ENCODE data around the gene CCDC158. TPM values are rescaled to one million over a fixed set of nuclear protein-coding genes. Genes with fewer than 3 reads are reported as not detected.

CCDC158 gene
- total RNA-seq, 2 experiments from 2014 or later: not detected

DNA sequence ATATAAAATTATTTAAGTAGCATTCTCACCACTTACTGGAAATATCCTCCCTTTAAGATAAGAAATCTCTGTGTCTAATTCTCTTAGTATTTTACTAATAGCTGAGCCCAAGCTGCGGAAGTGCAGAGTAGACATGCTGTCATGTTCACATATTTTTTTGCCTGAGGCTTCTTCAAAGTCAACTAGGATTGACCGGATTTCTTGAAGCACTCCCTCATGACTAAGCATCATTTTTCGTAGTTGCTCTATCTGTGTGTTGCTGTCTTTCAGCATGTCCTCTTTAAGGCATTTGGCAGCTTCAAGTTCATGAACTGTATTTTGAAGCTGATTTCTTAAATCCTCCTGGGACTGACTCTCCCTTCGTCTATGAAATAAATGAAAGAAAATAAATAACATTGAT is 36.9 kb downstream of the CCDC158 start:
- Histone ChIP-seq H3K9me2 (ENCODE audit: insufficient read depth, low read length) (no peaks in the 10 kb centered on the region), H3K4me2 (ENCODE audit: low read length) (no peak overlapping the region), H3K36me3 (ENCODE audit: insufficient read depth, low read length) (no peaks in the 10 kb centered on the region), H4K20me1 (ENCODE audit: insufficient read depth, low read length) (no peaks in the 10 kb centered on the region), H3K79me2 (ENCODE audit: insufficient read depth, low read depth, low read length) (no peaks in the 10 kb centered on the region), H3K4me3 (ENCODE audit: low read depth, low read length, poor library complexity, severe bottlenecking) (no peak overlapping the region), H3K4me1 (ENCODE audit: insufficient read depth, low read length, poor library complexity, severe bottlenecking) (no peaks in the 10 kb centered on the region), H2AFZ (ENCODE audit: low read length) (no peak overlapping the region), H3K9me3 (ENCODE audit: low read length) (no peaks in the 10 kb centered on the region), H3K27ac (ENCODE audit: low read depth, low read length, poor library complexity, severe bottlenecking) (no peak overlapping the region)
- ChIA-PET POLR2A (no interaction called here), CTCF (ENCODE audit: unreplicated experiment) (no interaction called here)
- intact Hi-C loops (cut with micrococcal nuclease; ENCODE audit: unreplicated experiment): no loop called here
- TF ChIP-seq EZH2phosphoT487 (IDR thresholded peaks at IDR 0.05; ENCODE audit: borderline replicate concordance, low read depth, low read length): no peak
- no TSS peak for BruUV-seq (replicated peaks)
- DNase-seq (ENCODE audit: low spot score): no peak

DNA sequence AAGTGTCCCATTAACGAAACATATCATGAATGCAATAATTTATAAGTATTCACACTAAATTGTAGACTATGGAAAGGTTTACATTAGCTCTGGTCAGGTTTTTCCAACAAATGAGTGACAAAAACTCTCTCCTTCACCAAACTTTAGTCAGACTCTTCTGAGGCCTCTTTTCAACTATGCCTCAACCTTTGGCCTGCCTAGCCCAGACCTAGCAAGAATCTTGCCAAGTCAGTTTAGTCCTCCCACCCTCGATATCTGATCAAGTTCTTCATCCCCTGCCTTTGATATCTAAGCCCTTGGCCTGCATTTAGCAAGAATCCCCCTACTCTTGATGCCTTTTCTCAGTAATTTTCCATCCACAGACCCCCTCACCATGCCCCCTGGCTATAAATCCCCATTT is 37.9 kb downstream of the CCDC158 start:
- intact Hi-C loops (cut with micrococcal nuclease; ENCODE audit: unreplicated experiment): no loop called here
- no peak overlapping the region for H3K4me2 ChIP-seq (ENCODE audit: low read length)
- no peak overlapping the region for H3K27ac ChIP-seq (ENCODE audit: low read depth, low read length, poor library complexity, severe bottlenecking)
- no peaks in the 10 kb centered on the region for H3K36me3 ChIP-seq (ENCODE audit: insufficient read depth, low read length)
- H3K4me3 ChIP-seq (ENCODE audit: low read depth, low read length, poor library complexity, severe bottlenecking): no peak overlapping the region
- no TSS peak for BruUV-seq (replicated peaks)
- DNase-seq (ENCODE audit: low spot score): no peak
- no peak overlapping the region for H2AFZ ChIP-seq (ENCODE audit: low read length)
- no peaks in the 10 kb centered on the region for H3K4me1 ChIP-seq (ENCODE audit: insufficient read depth, low read length, poor library complexity, severe bottlenecking)
- H3K9me2 ChIP-seq (ENCODE audit: insufficient read depth, low read length): no peaks in the 10 kb centered on the region
- no peaks in the 10 kb centered on the region for H3K79me2 ChIP-seq (ENCODE audit: insufficient read depth, low read depth, low read length)
- H3K9me3 ChIP-seq (ENCODE audit: low read length): no peaks in the 10 kb centered on the region
- ChIA-PET POLR2A (no interaction called here), CTCF (ENCODE audit: unreplicated experiment) (no interaction called here)
- TF ChIP-seq, protein P1, sequence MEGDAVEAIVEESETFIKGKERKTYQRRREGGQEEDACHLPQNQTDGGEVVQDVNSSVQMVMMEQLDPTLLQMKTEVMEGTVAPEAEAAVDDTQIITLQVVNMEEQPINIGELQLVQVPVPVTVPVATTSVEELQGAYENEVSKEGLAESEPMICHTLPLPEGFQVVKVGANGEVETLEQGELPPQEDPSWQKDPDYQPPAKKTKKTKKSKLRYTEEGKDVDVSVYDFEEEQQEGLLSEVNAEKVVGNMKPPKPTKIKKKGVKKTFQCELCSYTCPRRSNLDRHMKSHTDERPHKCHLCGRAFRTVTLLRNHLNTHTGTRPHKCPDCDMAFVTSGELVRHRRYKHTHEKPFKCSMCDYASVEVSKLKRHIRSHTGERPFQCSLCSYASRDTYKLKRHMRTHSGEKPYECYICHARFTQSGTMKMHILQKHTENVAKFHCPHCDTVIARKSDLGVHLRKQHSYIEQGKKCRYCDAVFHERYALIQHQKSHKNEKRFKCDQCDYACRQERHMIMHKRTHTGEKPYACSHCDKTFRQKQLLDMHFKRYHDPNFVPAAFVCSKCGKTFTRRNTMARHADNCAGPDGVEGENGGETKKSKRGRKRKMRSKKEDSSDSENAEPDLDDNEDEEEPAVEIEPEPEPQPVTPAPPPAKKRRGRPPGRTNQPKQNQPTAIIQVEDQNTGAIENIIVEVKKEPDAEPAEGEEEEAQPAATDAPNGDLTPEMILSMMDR (conservative IDR thresholded peaks at IDR 0.05; ENCODE audit: low read length): no peak
- no peaks in the 10 kb centered on the region for H4K20me1 ChIP-seq (ENCODE audit: insufficient read depth, low read length)

GRCh38 chr4:76381986-76382385 is 39.0 kb downstream of the CCDC158 start:
- Histone ChIP-seq H4K20me1 (ENCODE audit: insufficient read depth, low read length) (no peaks in the 10 kb centered on the region), H2AFZ (ENCODE audit: low read length) (no peak overlapping the region), H3K4me3 (ENCODE audit: low read depth, low read length, poor library complexity, severe bottlenecking) (no peak overlapping the region), H3K79me2 (ENCODE audit: insufficient read depth, low read depth, low read length) (no peaks in the 10 kb centered on the region), H3K4me2 (ENCODE audit: low read length) (no peak overlapping the region), H3K4me1 (ENCODE audit: insufficient read depth, low read length, poor library complexity, severe bottlenecking) (no peaks in the 10 kb centered on the region), H3K9me2 (ENCODE audit: insufficient read depth, low read length) (no peaks in the 10 kb centered on the region), H3K27ac (ENCODE audit: low read depth, low read length, poor library complexity, severe bottlenecking) (no peak overlapping the region), H3K9me3 (ENCODE audit: low read length) (no peaks in the 10 kb centered on the region), H3K36me3 (ENCODE audit: insufficient read depth, low read length) (no peaks in the 10 kb centered on the region)
- intact Hi-C loops (cut with micrococcal nuclease; ENCODE audit: unreplicated experiment): no loop called here
- no TSS peak for BruUV-seq (replicated peaks)
- CTCF ChIA-PET (ENCODE audit: unreplicated experiment): no interaction called here
- no peak for DNase-seq (ENCODE audit: low spot score)
- TF ChIP-seq, protein P1 (conservative IDR thresholded peaks at IDR 0.05; ENCODE audit: low read length): no peak
- no peak for TF ChIP-seq EZH2phosphoT487 (IDR thresholded peaks at IDR 0.05; ENCODE audit: borderline replicate concordance, low read depth, low read length)
- POLR2A ChIA-PET: no interaction called here
